Caco-2 (cell line): Measurements from ENCODE around the gene EDC4. TPM values are rescaled to one million over a fixed set of nuclear protein-coding genes. Genes with fewer than 3 reads are reported as not detected.
A peak's percentile ranks its signal among the peaks of the same experiment; 100 is the strongest.

ENCODE experiments used
- BruUV-seq: library from RNA; stranded (reverse); fragments of 400-500 nt; replicated peaks from 2 replicates; lab custom pipeline; 2021; lab: Mats Ljungman, UMichigan
- CTCF ChIA-PET: fragments of 300-600 bp; sonication (Branson Sonifier 250); formaldehyde crosslinking; loops from one replicate; lab custom pipeline; 2022; ENCODE audit warnings: antibody characterized with exemption; lab: Charles Lee
- POLR2A ChIA-PET: fragments of 300-600 bp; sonication (Branson Sonifier 250); formaldehyde crosslinking; loops from one replicate; lab custom pipeline; 2022; ENCODE audit warnings: antibody characterized with exemption; lab: Charles Lee
- DNase-seq, 2 experiments: peaks; one replicate each; pipeline versions ENCODE4 v3.0.0 to v3.0.0-alpha.2; 2020 to 2022
- H3K27me3 ChIP-seq: replicated peaks from 2 replicates; pipeline ENCODE4 v1.6.0; 2011; ENCODE audit warnings: low read length; ENCODE audit not compliant: control insufficient read depth, insufficient read depth
- H3K36me3 ChIP-seq: 2 replicates; pipeline ENCODE4 v1.5.1; 2011; ENCODE audit warnings: low read length; ENCODE audit not compliant: control insufficient read depth, insufficient read depth
- H3K4me1 ChIP-seq: fragments of 250-450 bp; sonication (Bioruptor Pico); 2 replicates; pipeline ENCODE4 v1.5.1; 2020; ENCODE audit warnings: mild to moderate bottlenecking
- H3K4me3 ChIP-seq: 2 replicates; pipeline ENCODE4 v1.5.1; 2011; ENCODE audit warnings: low read depth, mild to moderate bottlenecking, control low read depth, low read length
- H3K9me3 ChIP-seq: fragments of 250-450 bp; sonication (Bioruptor Pico); 2 replicates; pipeline ENCODE4 v1.5.1; 2020; ENCODE audit warnings: mild to moderate bottlenecking, moderate library complexity
- H3K27ac Mint-ChIP-seq: one replicate; pipeline ENCODE4 v1.8.0; 2022; ENCODE audit warnings: mixed read lengths; ENCODE audit not compliant: unreplicated experiment
- H3K27me3 Mint-ChIP-seq: one replicate; pipeline ENCODE4 v1.8.0; 2022; ENCODE audit warnings: mixed read lengths; ENCODE audit not compliant: insufficient read depth, unreplicated experiment
- H3K36me3 Mint-ChIP-seq: one replicate; pipeline ENCODE4 v1.8.0; 2022; ENCODE audit warnings: mild to moderate bottlenecking, mixed read lengths; ENCODE audit not compliant: insufficient read depth, unreplicated experiment
- H3K4me1 Mint-ChIP-seq: one replicate; pipeline ENCODE4 v1.8.0; 2022; ENCODE audit warnings: low read depth, mixed read lengths; ENCODE audit not compliant: unreplicated experiment
- H3K4me3 Mint-ChIP-seq: one replicate; pipeline ENCODE4 v1.8.0; 2022; ENCODE audit warnings: mild to moderate bottlenecking, moderate library complexity, mixed read lengths; ENCODE audit not compliant: unreplicated experiment
- H3K9me3 Mint-ChIP-seq: one replicate; pipeline ENCODE4 v1.8.0; 2022; ENCODE audit warnings: mixed read lengths; ENCODE audit not compliant: unreplicated experiment
- CTCF ChIP-seq, 2 experiments: fragments of 200-600 bp in 1 of 2; IDR thresholded peaks; 1 replicate in 1 of 2; 2 replicates in 1 of 2; pipeline versions ENCODE4 v1.5.1 to v1.8.0; 2011 to 2022; ENCODE audit warnings: antibody characterized with exemption in 1 of 2, control low read depth in 1 of 2, inconsistent platforms in 1 of 2, low read depth in 1 of 2, low read length in 1 of 2, mild to moderate bottlenecking in 1 of 2, moderate library complexity in 1 of 2; ENCODE audit not compliant: insufficient read depth in 1 of 2, severe bottlenecking in 1 of 2, unreplicated experiment in 1 of 2
- intact Hi-C: fragments of 100-400 bp; cut with micrococcal nuclease; formaldehyde crosslinking; loops from one replicate; pipeline ENCODE4 v1.10.0; 2022; ENCODE audit not compliant: unreplicated experiment
- total RNA-seq: library from RNA; stranded (reverse); gene quantifications from 2 replicates; pipeline ENCODE4 v1.2.3, GENCODE V29; 2022

EDC4 gene
- total RNA-seq, 1 experiment from 2014 or later = 139 TPM

GRCh38 chr16:67845291-67846062 is 27.4 kb upstream of the EDC4 start:
- TSS peak; percentile 49 for BruUV-seq
- intact Hi-C loops = loop anchor here (1.0 to 2.0 kb wide), 6 partner anchors 12 to 90 kb away; partner anchors contain the start of genes EDC4, PSKH1, RANBP10 and TSNAXIP1
- no peak for TF ChIP-seq CTCF (IDR thresholded peaks at IDR 0.05; ENCODE audit: insufficient read depth in 1 of 2, low read depth in 1 of 2, low read length in 1 of 2, severe bottlenecking in 1 of 2, unreplicated experiment in 1 of 2)

GRCh38 chr16:67846063-67846319 is 26.9 kb upstream of the EDC4 start:
- Mint-ChIP-seq H3K4me3 (peak overlapping the region; percentile 75), H3K9me3 (no peaks in the 10 kb centered on the region), H3K36me3 (peaks cover 59% of the 10 kb centered on the region), H3K4me1 (peaks cover 17% of the 10 kb centered on the region), H3K27ac (peak overlapping the region; percentile 62), H3K27me3 (no peaks in the 10 kb centered on the region)
- no peak for TF ChIP-seq CTCF (IDR thresholded peaks at IDR 0.05; ENCODE audit: insufficient read depth in 1 of 2, low read depth in 1 of 2, low read length in 1 of 2, severe bottlenecking in 1 of 2, unreplicated experiment in 1 of 2)
- ChIA-PET POLR2A (interaction anchor here (0.6 to 1.9 kb wide), 10 partner anchors 11 to 1285 kb away, joined by 3 to 9 read pairs (median 4); partner anchors contain the start of genes RANBP10 and TSNAXIP1), CTCF (interaction anchor here (0.7 to 3.2 kb wide), 7 partner anchors 8 to 38 kb away, joined by 3 to 18 read pairs (median 7); no protein-coding TSS in a partner anchor)
- no peak for DNase-seq
- intact Hi-C loops = loop anchor here (1.0 to 2.0 kb wide), 6 partner anchors 11 to 89 kb away; partner anchors contain the start of genes EDC4, PSKH1, RANBP10 and TSNAXIP1
- H3K4me1 ChIP-seq = peaks cover 37% of the 10 kb centered on the region
- H3K27me3 ChIP-seq = no peaks in the 10 kb centered on the region
- H3K36me3 ChIP-seq = no peaks in the 10 kb centered on the region; the same call in none of the 2 replicates
- no TSS peak for BruUV-seq
- no peaks in the 10 kb centered on the region for H3K9me3 ChIP-seq
- peak overlapping the region; percentile 98 for H3K4me3 ChIP-seq

More at GRCh38 chr16:67845291-67846062, 27.4 kb upstream of the EDC4 start:
- Mint-ChIP-seq H3K27me3 (no peaks in the 10 kb centered on the region), H3K4me3 (peak overlapping the region; percentile 75), H3K27ac (peak overlapping the region; percentile 62), H3K4me1 (peaks cover 17% of the 10 kb centered on the region), H3K36me3 (peaks cover 59% of the 10 kb centered on the region), H3K9me3 (no peaks in the 10 kb centered on the region)
- Histone ChIP-seq H3K9me3 (no peaks in the 10 kb centered on the region), H3K27me3 (no peaks in the 10 kb centered on the region), H3K4me3 (peak overlapping the region; percentile 98), H3K4me1 (peaks cover 37% of the 10 kb centered on the region), H3K36me3 (no peaks in the 10 kb centered on the region; the same call in none of the 2 replicates)
- no peak for DNase-seq
- ChIA-PET CTCF (interaction anchor here (0.6 to 3.2 kb wide), 7 partner anchors 12 to 891 kb away, joined by 3 to 18 read pairs (median 7); partner anchors contain the start of gene CDH1), POLR2A (interaction anchor here (0.6 to 1.9 kb wide), 5 partner anchors 20 to 39 kb away, joined by 3 to 9 read pairs (median 7); partner anchors contain the start of genes EDC4, RANBP10 and TSNAXIP1)
